ENCODE results near the gene PLEKHH2. TPM values are rescaled to one million over a fixed set of nuclear protein-coding genes. Genes with fewer than 3 reads are reported as not detected.

The PLEKHH2 gene
- total RNA-seq, 1 experiment from 2014 or later = 3.1 TPM

GRCh38 chr2:43802135-43802534, 165.1 kb downstream of the PLEKHH2 start:
- Mint-ChIP-seq H3K9me3 (no peaks in the 10 kb centered on the region), H3K27ac (no peak overlapping the region; a peak in 1 of 7 replicates), H3K27me3 (ENCODE audit: low read depth) (no peaks in the 10 kb centered on the region), H3K36me3 (ENCODE audit: insufficient read depth in 1 of 3, low read depth in 3 of 3) (no peaks in the 10 kb centered on the region), H3K4me3 (no peak overlapping the region), H3K4me1 (no peaks in the 10 kb centered on the region)
- Histone ChIP-seq H3K27ac (ENCODE audit: insufficient read length, low read depth, low read length) (no peak overlapping the region), H3K79me1 (ENCODE audit: insufficient read depth, low read depth, low read length, poor library complexity, severe bottlenecking) (no peaks in the 10 kb centered on the region), H3K79me2 (ENCODE audit: insufficient read depth, low read length) (no peaks in the 10 kb centered on the region), H3K9me3 (ENCODE audit: control insufficient read depth, low read depth, low read length) (no peaks in the 10 kb centered on the region), H3K4me2 (ENCODE audit: insufficient read depth, insufficient read length, low read length) (no peak overlapping the region), H3K9ac (ENCODE audit: extremely low read depth, insufficient read length, low read length) (no peak overlapping the region), H2BK12ac (ENCODE audit: insufficient read length, low read depth, low read length) (no peak overlapping the region), H2AK5ac (ENCODE audit: insufficient read length, low read length) (no peak overlapping the region), H3T11ph (ENCODE audit: low read length) (no peak overlapping the region), H3K27me3 (ENCODE audit: insufficient read depth, low read length) (no peaks in the 10 kb centered on the region), H2BK5ac (ENCODE audit: insufficient read length, low read length) (no peak overlapping the region), H3K14ac (ENCODE audit: insufficient read depth, low read length) (no peak overlapping the region), H4K91ac (ENCODE audit: insufficient read length, low read depth, low read length) (no peak overlapping the region), H3K4me1 (ENCODE audit: insufficient read depth, low read length) (no peaks in the 10 kb centered on the region), H3K4ac (ENCODE audit: low read depth, low read length) (no peak overlapping the region), H2BK15ac (ENCODE audit: low read depth, low read length) (no peak overlapping the region), H2BK120ac (ENCODE audit: low read depth, low read length, poor library complexity, severe bottlenecking) (no peak overlapping the region), H3K18ac (ENCODE audit: insufficient read length, low read depth, low read length) (no peak overlapping the region), H3K23ac (ENCODE audit: insufficient read length, low read depth, low read length) (no peak overlapping the region), H4K8ac (replicated peaks; ENCODE audit: insufficient read length, low read depth, low read length) (no peak overlapping the region), H2BK20ac (ENCODE audit: low read depth, low read length, poor library complexity, severe bottlenecking) (no peak overlapping the region), H3K23me2 (ENCODE audit: insufficient read length, low read depth, low read length, poor library complexity, severe bottlenecking) (no peaks in the 10 kb centered on the region), H4K5ac (ENCODE audit: insufficient read length, low read depth, low read length) (no peak overlapping the region), H4K20me1 (ENCODE audit: control insufficient read depth, insufficient read depth, insufficient read length) (no peaks in the 10 kb centered on the region), H2AFZ (ENCODE audit: low read length) (no peak overlapping the region), H3K56ac (ENCODE audit: insufficient read length, low read depth, low read length) (no peak overlapping the region)
- whole genome bisulfite sequencing (ENCODE audit: extremely low coverage, insufficient read length, low lambda C conversion rate) = no CpG with 5 or more reads among the region's 2 CpGs
- no peak for TF ChIP-seq CTCF (conservative IDR thresholded peaks at IDR 0.05)
- DNase-seq = no peak

Measured in H9 (cell line).